Heart left ventricle (tissue), 16 donors: ENCODE results near the gene ITGA5. TPM values are rescaled to one million over a fixed set of nuclear protein-coding genes. Genes with fewer than 3 reads are reported as not detected.
"Not testable (repeated sequence)": the region's sequence is repeated elsewhere in the genome, so short reads cannot be mapped to it uniquely, and the experiment has no call there.

Experiments used
- ATAC-seq, 4 donors: fragments of 200-7000 bp; cut with Tn5 transposase; one replicate each; pipeline ENCODE4 v1.9.1; 2020 to 2022; ENCODE audit warnings: moderate library complexity in 4 of 4, mild to moderate bottlenecking in 3 of 4, moderate number of reproducible peaks in 1 of 4
- DNase-seq, 5 donors: peaks; one replicate each; pipeline ENCODE4 v3.0.0-alpha.2; 2020
- H3K27ac ChIP-seq, 12 donors: fragments of 200-600 bp; sonication (generic) in 4 of 12; one replicate each; pipeline versions ENCODE4 v1.5.0 to v1.8.0; 2016 to 2022; ENCODE audit warnings: mild to moderate bottlenecking in 2 of 12
- H3K27me3 ChIP-seq, 9 donors: fragments of 200-600 bp; sonication (generic) in 2 of 9; one replicate each; pipeline versions ENCODE4 v1.5.1 to v1.8.0; 2016 to 2022; ENCODE audit warnings: mild to moderate bottlenecking in 3 of 9
- H3K36me3 ChIP-seq, 9 donors: fragments of 200-600 bp; sonication (generic) in 2 of 9; one replicate each; pipeline versions ENCODE4 v1.5.0 to v1.8.0; 2018 to 2022; ENCODE audit warnings: mild to moderate bottlenecking in 2 of 9
- H3K4me1 ChIP-seq, 12 donors: fragments of 200-600 bp; sonication (generic) in 4 of 12; one replicate each; pipeline versions ENCODE4 v1.5.0 to v1.8.0; 2016 to 2022; ENCODE audit warnings: mild to moderate bottlenecking in 3 of 12
- H3K4me3 ChIP-seq, 12 donors: fragments of 200-600 bp; sonication (generic) in 4 of 12; one replicate each; pipeline versions ENCODE4 v1.5.0 to v1.8.0; 2017 to 2022; ENCODE audit warnings: mild to moderate bottlenecking in 9 of 12, moderate library complexity in 4 of 12
- H3K9me3 ChIP-seq, 12 donors: fragments of 200-600 bp; sonication (generic) in 4 of 12; one replicate each; pipeline versions ENCODE4 v1.5.0 to v1.8.0; 2016 to 2022; ENCODE audit warnings: mild to moderate bottlenecking in 1 of 12
- POLR2A ChIP-seq, 2 donors: fragments of 450-650 bp; IDR thresholded peaks; one replicate each; pipeline ENCODE4 v1.6.1; 2017; ENCODE audit warnings: antibody characterized with exemption in 2 of 2, mild to moderate bottlenecking in 2 of 2, moderate library complexity in 2 of 2
- whole genome bisulfite sequencing, 4 donors: extraction: QIAGEN DNeasy Blood & Tissue Kit in 2 of 4; methylation state at CpG; one replicate each; pipeline versions ENCODE4 v1.1.5 to v1.1.7; 2013 to 2018; 5-methylcytosine and 5-hydroxymethylcytosine counted together
- intact Hi-C, 10 donors: fragments of 100-400 bp; cut with DNase I; formaldehyde crosslinking; loops; one replicate each; pipeline versions ENCODE4 v1.11.1 to v1.14.2; 2022
- polyA plus RNA-seq, 2 donors: library from polyadenylated mRNA; stranded (reverse); fragments of 200-250 nt; gene quantifications; one replicate each; pipeline ENCODE4 v1.2.3, GENCODE V29; 2013
- total RNA-seq, 9 donors: library from RNA; depleted of rRNA in 2 of 9; stranded (reverse); fragments of >200 nt in 2 of 9; fragmentation: NEBNext Ultra II Directional in 3 of 9; extraction: Animal tissue kit (Norgen Biotek cat#: 25700) in 3 of 9; gene quantifications; one replicate each; pipeline versions ENCODE4 v1.1.0 to v1.2.4, GENCODE V29; 2016 to 2023
- TF ChIP-seq, protein P1 (sequence below), 12 donors: fragments of 200-600 bp; sonication (generic) in 4 of 12; IDR thresholded peaks; one replicate each; pipeline versions ENCODE4 v1.5.0 to v1.8.0; 2018 to 2022; ENCODE audit warnings: antibody characterized with exemption in 12 of 12, mild to moderate bottlenecking in 5 of 12
- donor health status: ischemic (EF 13 %, LVEDD 7.1; RV severe dilation, severe dysfunction).
- donor health status: healthy with polysubstance abuse.
- donor health status: DM: no; HTN: yes; CAD: no.
- donor health status: DM: no; HTN: no; CAD: no.
- donor health status: ischemic (EF 25% LVEDD 6.9; RV normal size, moderate dysfunction).
- donor health status: ischemic (EF 25% LVEDD 5.7; RV mildly dilated, moderate dysfunction).
- donor health status: healthy.
- donor health status: DM: yes; HTN: yes; CAD: no.
- donor health status: ischemic (EF 35%, LVEDD 5.7; RV mildly dilated, moderate dysfunction).
- donor health status: nonischemic (EF 11% LVEDD 7.7; RV severe dilation, severe dysfunction).
- donor health status: DM: yes; HTN: yes; CAD: no.
- donor health status: PGD.
- donor health status: ischemic (EF 29% LVEDD 5.4; RV normal size, mild dysfunction).
- donor health status: nonischemic (EF 23%, LVEDD 6.1; RV moderate dilation, normal function).

Gene ITGA5
- total and polyA plus RNA-seq, 11 donors: 33.2 to 301 (median 55.0) TPM

- ATAC-seq (no peak), DNase-seq (no peak)
- intact Hi-C loops: loop anchor here in 5 of 10 donors (5.0 to 10.0 kb wide), 5 partner anchors 64 to 139 kb away; partner anchors contain the start of genes CBX5 (in 2 of the 5) and HNRNPA1 (in 2 of the 5)
- Histone ChIP-seq H3K27me3 (no peaks in the 10 kb centered on the region), H3K36me3 (peaks cover 0 to 12% (median 3%) of the 10 kb centered on the region in 9 donors), H3K27ac (peak overlapping the region in 1 of 12 donors; percentile 52), H3K4me1 (peaks cover 0 to 48% (median 25%) of the 10 kb centered on the region in 12 donors), H3K4me3 (no peak overlapping the region), H3K9me3 (no peaks in the 10 kb centered on the region)
- 84 to 90% (median 88%) methylated on average over 3 of the region's 3 CpGs for WGBS, 4 donors
- TF ChIP-seq, protein P1, sequence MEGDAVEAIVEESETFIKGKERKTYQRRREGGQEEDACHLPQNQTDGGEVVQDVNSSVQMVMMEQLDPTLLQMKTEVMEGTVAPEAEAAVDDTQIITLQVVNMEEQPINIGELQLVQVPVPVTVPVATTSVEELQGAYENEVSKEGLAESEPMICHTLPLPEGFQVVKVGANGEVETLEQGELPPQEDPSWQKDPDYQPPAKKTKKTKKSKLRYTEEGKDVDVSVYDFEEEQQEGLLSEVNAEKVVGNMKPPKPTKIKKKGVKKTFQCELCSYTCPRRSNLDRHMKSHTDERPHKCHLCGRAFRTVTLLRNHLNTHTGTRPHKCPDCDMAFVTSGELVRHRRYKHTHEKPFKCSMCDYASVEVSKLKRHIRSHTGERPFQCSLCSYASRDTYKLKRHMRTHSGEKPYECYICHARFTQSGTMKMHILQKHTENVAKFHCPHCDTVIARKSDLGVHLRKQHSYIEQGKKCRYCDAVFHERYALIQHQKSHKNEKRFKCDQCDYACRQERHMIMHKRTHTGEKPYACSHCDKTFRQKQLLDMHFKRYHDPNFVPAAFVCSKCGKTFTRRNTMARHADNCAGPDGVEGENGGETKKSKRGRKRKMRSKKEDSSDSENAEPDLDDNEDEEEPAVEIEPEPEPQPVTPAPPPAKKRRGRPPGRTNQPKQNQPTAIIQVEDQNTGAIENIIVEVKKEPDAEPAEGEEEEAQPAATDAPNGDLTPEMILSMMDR (IDR thresholded peaks at IDR 0.05): no peak
- no peak for TF ChIP-seq POLR2A (IDR thresholded peaks at IDR 0.05)
Measured at GRCh38 chr12:54356228-54356627, 62.8 kb downstream of the ITGA5 start.

GRCh38 chr12:54355104-54355815, 63.8 kb downstream of the ITGA5 start:
- H3K27ac ChIP-seq: peak overlapping the region in 1 of 12 donors; percentile 52
- peaks cover 0 to 22% (median 13%) of the 10 kb centered on the region in 9 donors for H3K36me3 ChIP-seq
- H3K27me3 ChIP-seq: no peaks in the 10 kb centered on the region
- 59 to 70% (median 67%) methylated on average over 6 of the region's 6 CpGs for WGBS, 4 donors
- no peak overlapping the region for H3K4me3 ChIP-seq
- no peak for ATAC-seq
- TF ChIP-seq POLR2A (IDR thresholded peaks at IDR 0.05): no peak
- TF ChIP-seq, protein P1 (IDR thresholded peaks at IDR 0.05): no peak
- DNase-seq: no peak
- H3K4me1 ChIP-seq: peaks cover 0 to 48% (median 24%) of the 10 kb centered on the region in 12 donors
- H3K9me3 ChIP-seq: no peaks in the 10 kb centered on the region
- intact Hi-C loops: loop anchor here in 5 of 10 donors (5.0 to 10.0 kb wide), 5 partner anchors 63 to 138 kb away; partner anchors contain the start of genes CBX5 (in 2 of the 5) and HNRNPA1 (in 2 of the 5)

DNA sequence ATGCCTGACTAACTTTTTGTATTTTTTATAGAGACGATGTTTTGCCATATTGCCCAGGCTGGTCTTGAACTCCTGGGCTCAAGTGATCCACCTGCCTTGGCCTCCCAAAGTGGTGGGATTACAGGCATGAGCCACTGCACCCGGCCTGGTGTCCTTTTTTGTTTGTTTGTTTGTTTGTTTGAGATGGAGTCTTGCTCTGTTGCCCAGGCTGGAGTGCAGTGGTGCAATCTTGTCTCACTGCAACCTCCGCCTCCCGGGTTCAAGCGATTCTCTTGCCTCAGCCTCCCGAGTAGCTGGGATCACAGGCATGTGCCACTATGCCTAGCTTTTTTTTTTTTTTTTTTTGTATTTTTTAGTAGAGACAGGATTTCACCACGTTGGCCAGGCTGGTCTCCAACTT, 64.8 kb downstream of the ITGA5 start:
- 70 to 86% (median 82%) methylated on average over 7 of the region's 7 CpGs for WGBS, 4 donors
- not testable (repeated sequence) for ATAC-seq, DNase-seq, H3K4me3 ChIP-seq, H3K9me3 ChIP-seq, H3K27me3 ChIP-seq
- peaks cover 0 to 41% (median 21%) of the 10 kb centered on the region in 12 donors for H3K4me1 ChIP-seq
- peaks cover 0 to 31% (median 23%) of the 10 kb centered on the region in 9 donors for H3K36me3 ChIP-seq
- peak overlapping the region in 1 of 12 donors; percentile 75 for H3K27ac ChIP-seq
- intact Hi-C loops: loop anchor here in 1 of 10 donors (10.0 kb wide), 1 partner anchor 69 kb away; the partner anchor contains the start of genes CBX5 and HNRNPA1

GRCh38 chr12:54352891-54353874, 65.9 kb downstream of the ITGA5 start:
- H3K36me3 ChIP-seq: peaks cover 0 to 42% (median 34%) of the 10 kb centered on the region in 9 donors
- WGBS, 4 donors: 29 to 33% (median 32%) methylated on average over 1 of the region's 1 CpG
- DNase-seq (peak in 1 of 5 donors; percentile 51), ATAC-seq (peak; percentile 31 to 54 (median 44))
- H3K4me1 ChIP-seq: peaks cover 0 to 35% (median 17%) of the 10 kb centered on the region in 12 donors
- TF ChIP-seq, protein P1 (IDR thresholded peaks at IDR 0.05): no peak
- no peak for TF ChIP-seq POLR2A (IDR thresholded peaks at IDR 0.05)
- peak overlapping the region in 3 of 12 donors; percentile 41 to 54 (median 49) for H3K4me3 ChIP-seq
- intact Hi-C loops: loop anchor here in 1 of 10 donors (10.0 kb wide), 1 partner anchor 68 kb away; the partner anchor contains the start of genes CBX5 and HNRNPA1
- H3K9me3 ChIP-seq: no peaks in the 10 kb centered on the region
- no peaks in the 10 kb centered on the region for H3K27me3 ChIP-seq
- H3K27ac ChIP-seq: peak overlapping the region in 11 of 12 donors; percentile 20 to 87 (median 74)
